Measurements from ENCODE around the gene CDH24. TPM values are rescaled to one million over a fixed set of nuclear protein-coding genes. Genes with fewer than 3 reads are reported as not detected.
A peak's percentile ranks its signal among the peaks of the same experiment; 100 is the strongest.

CDH24 gene
- total and polyA plus RNA-seq, 2 of the 13 experiments (the other 11 are each of a cell fraction or from before 2014, with no cell fraction given), result 0.69 to 0.99 TPM

- TF ChIP-seq ZNF234 (CRISPR knock-in tag; conservative IDR thresholded peaks at IDR 0.05) (no peak), ZNF33B (CRISPR knock-in tag; IDR thresholded peaks at IDR 0.05) (no peak), FOXK2 (IDR thresholded peaks at IDR 0.05) (no peak), ZFP41 (CRISPR knock-in tag; IDR thresholded peaks at IDR 0.05; ENCODE audit: borderline replicate concordance) (no peak), ZNF7 (CRISPR knock-in tag; IDR thresholded peaks at IDR 0.05) (no peak), JARID2 (CRISPR knock-in tag; IDR thresholded peaks at IDR 0.05; ENCODE audit: insufficient replicate concordance) (no peak), ETV5 (CRISPR knock-in tag; IDR thresholded peaks at IDR 0.05; ENCODE audit: borderline replicate concordance) (peak; percentile 31; the same call in 1 of the 2 replicates), ZNF562 (CRISPR knock-in tag; IDR thresholded peaks at IDR 0.05; ENCODE audit: borderline replicate concordance) (no peak), TAF1 (CRISPR knock-in tag; IDR thresholded peaks at IDR 0.05) (peak; percentile 48; the same call in 1 of the 2 replicates), FOXC1 (CRISPR knock-in tag; IDR thresholded peaks at IDR 0.05; ENCODE audit: borderline replicate concordance) (no peak), U2AF1 (optimal IDR thresholded peaks at IDR 0.05; ENCODE audit: low read depth, low read length) (no peak), SMAD3 (CRISPR knock-in tag; IDR thresholded peaks at IDR 0.05) (no peak), DR1 (CRISPR knock-in tag; IDR thresholded peaks at IDR 0.05) (no peak), NCOR1 (IDR thresholded peaks at IDR 0.05; ENCODE audit: borderline replicate concordance, low read length) (no peak), SOX13 (IDR thresholded peaks at IDR 0.05) (no peak), SOX13 (CRISPR knock-in tag; conservative IDR thresholded peaks at IDR 0.05 in 1 of 2, IDR thresholded peaks at IDR 0.05 in 1 of 2) (0 out of 4 replicates have a peak, but pooled peaks of 1 of the 2 experiments have one; percentile 7), ZNF503 (CRISPR knock-in tag; IDR thresholded peaks at IDR 0.05) (no peak), ZFP82 (CRISPR knock-in tag; IDR thresholded peaks at IDR 0.05; ENCODE audit: borderline replicate concordance) (no peak), POLR2G (IDR thresholded peaks at IDR 0.05; ENCODE audit: low read depth, low read length) (no peak), SNAPC2 (CRISPR knock-in tag; IDR thresholded peaks at IDR 0.05) (no peak), ZNF296 (CRISPR knock-in tag; conservative IDR thresholded peaks at IDR 0.05) (0 out of 2 replicates have a peak, but pooled peaks have one; percentile 17)
- TF ChIP-seq, protein P1, sequence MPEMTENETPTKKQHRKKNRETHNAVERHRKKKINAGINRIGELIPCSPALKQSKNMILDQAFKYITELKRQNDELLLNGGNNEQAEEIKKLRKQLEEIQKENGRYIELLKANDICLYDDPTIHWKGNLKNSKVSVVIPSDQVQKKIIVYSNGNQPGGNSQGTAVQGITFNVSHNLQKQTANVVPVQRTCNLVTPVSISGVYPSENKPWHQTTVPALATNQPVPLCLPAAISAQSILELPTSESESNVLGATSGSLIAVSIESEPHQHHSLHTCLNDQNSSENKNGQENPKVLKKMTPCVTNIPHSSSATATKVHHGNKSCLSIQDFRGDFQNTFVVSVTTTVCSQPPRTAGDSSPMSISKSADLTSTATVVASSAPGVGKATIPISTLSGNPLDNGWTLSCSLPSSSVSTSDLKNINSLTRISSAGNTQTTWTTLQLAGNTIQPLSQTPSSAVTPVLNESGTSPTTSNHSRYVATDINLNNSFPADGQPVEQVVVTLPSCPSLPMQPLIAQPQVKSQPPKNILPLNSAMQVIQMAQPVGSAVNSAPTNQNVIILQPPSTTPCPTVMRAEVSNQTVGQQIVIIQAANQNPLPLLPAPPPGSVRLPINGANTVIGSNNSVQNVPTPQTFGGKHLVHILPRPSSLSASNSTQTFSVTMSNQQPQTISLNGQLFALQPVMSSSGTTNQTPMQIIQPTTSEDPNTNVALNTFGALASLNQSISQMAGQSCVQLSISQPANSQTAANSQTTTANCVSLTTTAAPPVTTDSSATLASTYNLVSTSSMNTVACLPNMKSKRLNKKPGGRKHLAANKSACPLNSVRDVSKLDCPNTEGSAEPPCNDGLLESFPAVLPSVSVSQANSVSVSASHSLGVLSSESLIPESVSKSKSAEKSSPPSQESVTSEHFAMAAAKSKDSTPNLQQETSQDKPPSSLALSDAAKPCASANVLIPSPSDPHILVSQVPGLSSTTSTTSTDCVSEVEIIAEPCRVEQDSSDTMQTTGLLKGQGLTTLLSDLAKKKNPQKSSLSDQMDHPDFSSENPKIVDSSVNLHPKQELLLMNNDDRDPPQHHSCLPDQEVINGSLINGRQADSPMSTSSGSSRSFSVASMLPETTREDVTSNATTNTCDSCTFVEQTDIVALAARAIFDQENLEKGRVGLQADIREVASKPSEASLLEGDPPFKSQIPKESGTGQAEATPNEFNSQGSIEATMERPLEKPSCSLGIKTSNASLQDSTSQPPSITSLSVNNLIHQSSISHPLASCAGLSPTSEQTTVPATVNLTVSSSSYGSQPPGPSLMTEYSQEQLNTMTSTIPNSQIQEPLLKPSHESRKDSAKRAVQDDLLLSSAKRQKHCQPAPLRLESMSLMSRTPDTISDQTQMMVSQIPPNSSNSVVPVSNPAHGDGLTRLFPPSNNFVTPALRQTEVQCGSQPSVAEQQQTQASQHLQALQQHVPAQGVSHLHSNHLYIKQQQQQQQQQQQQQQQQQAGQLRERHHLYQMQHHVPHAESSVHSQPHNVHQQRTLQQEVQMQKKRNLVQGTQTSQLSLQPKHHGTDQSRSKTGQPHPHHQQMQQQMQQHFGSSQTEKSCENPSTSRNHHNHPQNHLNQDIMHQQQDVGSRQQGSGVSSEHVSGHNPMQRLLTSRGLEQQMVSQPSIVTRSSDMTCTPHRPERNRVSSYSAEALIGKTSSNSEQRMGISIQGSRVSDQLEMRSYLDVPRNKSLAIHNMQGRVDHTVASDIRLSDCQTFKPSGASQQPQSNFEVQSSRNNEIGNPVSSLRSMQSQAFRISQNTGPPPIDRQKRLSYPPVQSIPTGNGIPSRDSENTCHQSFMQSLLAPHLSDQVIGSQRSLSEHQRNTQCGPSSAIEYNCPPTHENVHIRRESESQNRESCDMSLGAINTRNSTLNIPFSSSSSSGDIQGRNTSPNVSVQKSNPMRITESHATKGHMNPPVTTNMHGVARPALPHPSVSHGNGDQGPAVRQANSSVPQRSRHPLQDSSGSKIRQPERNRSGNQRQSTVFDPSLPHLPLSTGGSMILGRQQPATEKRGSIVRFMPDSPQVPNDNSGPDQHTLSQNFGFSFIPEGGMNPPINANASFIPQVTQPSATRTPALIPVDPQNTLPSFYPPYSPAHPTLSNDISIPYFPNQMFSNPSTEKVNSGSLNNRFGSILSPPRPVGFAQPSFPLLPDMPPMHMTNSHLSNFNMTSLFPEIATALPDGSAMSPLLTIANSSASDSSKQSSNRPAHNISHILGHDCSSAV (CRISPR knock-in tag; IDR thresholded peaks at IDR 0.05; ENCODE audit: borderline replicate concordance), result no peak
Observed at GRCh38 chr14:23033251-23033727, 24.0 kb downstream of the CDH24 start (continued).
